ENCODE data around the gene SMIM13. TPM values are rescaled to one million over a fixed set of nuclear protein-coding genes. Genes with fewer than 3 reads are reported as not detected.
"Not testable (repeated sequence)": the region's sequence is repeated elsewhere in the genome, so short reads cannot be mapped to it uniquely, and the experiment has no call there.

SMIM13 gene
- total RNA-seq, 1 donor: 2.2 TPM

GRCh38 chr6:11083491-11083890 is 10.1 kb upstream of the SMIM13 start:
- DNase-seq (ENCODE audit: low read depth in 2 of 3, low spot score in 2 of 3): no peak

GRCh38 chr6:11083956-11084355 is 9.7 kb upstream of the SMIM13 start:
- no peak for DNase-seq (ENCODE audit: low read depth in 2 of 3, low spot score in 2 of 3)

- DNase-seq (ENCODE audit: low read depth in 2 of 3, low spot score in 2 of 3): no peak
These were observed 7.7 kb upstream of the SMIM13 start for GRCh38 chr6:11085758-11086435.

GRCh38 chr6:11087141-11087812 is 6.4 kb upstream of the SMIM13 start:
- not testable (repeated sequence) for DNase-seq (ENCODE audit: low read depth in 2 of 3, low spot score in 2 of 3)

GRCh38 chr6:11089695-11090094 is 3.9 kb upstream of the SMIM13 start:
- DNase-seq (ENCODE audit: low read depth in 2 of 3, low spot score in 2 of 3): no peak

- DNase-seq (ENCODE audit: low read depth in 2 of 3, low spot score in 2 of 3): not testable (repeated sequence)
These were observed 2.5 kb upstream of the SMIM13 start for GRCh38 chr6:11091141-11091540.

- DNase-seq (ENCODE audit: low read depth in 2 of 3, low spot score in 2 of 3): no peak
These were observed 812 bp upstream of the SMIM13 start for GRCh38 chr6:11092668-11093375.

- DNase-seq (ENCODE audit: low read depth in 2 of 3, low spot score in 2 of 3): no peak
These were observed 333 bp upstream of the SMIM13 start for GRCh38 chr6:11093376-11093625.

- DNase-seq (ENCODE audit: low read depth in 2 of 3, low spot score in 2 of 3): no peak
These were observed 797 bp downstream of the SMIM13 start for GRCh38 chr6:11094411-11094851.

GRCh38 chr6:11094941-11095340 is 1.3 kb downstream of the SMIM13 start:
- DNase-seq (ENCODE audit: low read depth in 2 of 3, low spot score in 2 of 3): no peak

- peak in 1 of 3 donors; percentile 21 for DNase-seq (ENCODE audit: low read depth in 2 of 3, low spot score in 2 of 3)
These were observed 2.5 kb downstream of the SMIM13 start for GRCh38 chr6:11096109-11096508.

- no peak for DNase-seq (ENCODE audit: low read depth in 2 of 3, low spot score in 2 of 3)
These were observed 3.8 kb downstream of the SMIM13 start for GRCh38 chr6:11097476-11097875.

- no peak for DNase-seq (ENCODE audit: low read depth in 2 of 3, low spot score in 2 of 3)
These were observed 4.4 kb downstream of the SMIM13 start for GRCh38 chr6:11098004-11098403.

GRCh38 chr6:11101417-11101816 is 7.8 kb downstream of the SMIM13 start:
- no peak for DNase-seq (ENCODE audit: low read depth in 2 of 3, low spot score in 2 of 3)

GRCh38 chr6:11103065-11103464 is 9.4 kb downstream of the SMIM13 start:
- no peak for DNase-seq (ENCODE audit: low read depth in 2 of 3, low spot score in 2 of 3)

GRCh38 chr6:11108726-11109125 is 15.1 kb downstream of the SMIM13 start:
- no peak for DNase-seq (ENCODE audit: low read depth in 2 of 3, low spot score in 2 of 3)

GRCh38 chr6:11110921-11111768 is 17.5 kb downstream of the SMIM13 start, which contains the start of gene ERVFRD-1:
ERVFRD-1 (minus strand) TSS chr6:11111725; CDS start chr6:11105310, 6,415 bp downstream.
- DNase-seq (ENCODE audit: low read depth in 2 of 3, low spot score in 2 of 3): no peak

GRCh38 chr6:11111769-11112437 is 18.3 kb downstream of the SMIM13 start:
- peak in 2 of 3 donors; percentile 36 to 50 for DNase-seq (ENCODE audit: low read depth in 2 of 3, low spot score in 2 of 3)

- no peak for DNase-seq (ENCODE audit: low read depth in 2 of 3, low spot score in 2 of 3)
These were observed 19.4 kb downstream of the SMIM13 start for GRCh38 chr6:11113038-11113437.

GRCh38 chr6:11115808-11116536 is 22.3 kb downstream of the SMIM13 start:
- DNase-seq (ENCODE audit: low read depth in 2 of 3, low spot score in 2 of 3): not testable (repeated sequence)
